NOMO-1 treated with dmso at 0.1 percent for 144 hours (cell line): Measurements from ENCODE around the gene ARHGAP23.
"Not testable (repeated sequence)": the region's sequence is repeated elsewhere in the genome, so short reads cannot be mapped to it uniquely, and the experiment has no call there.

Source experiments
- DNase-seq: peaks from one replicate; lab custom pipeline; 2025; ENCODE audit not compliant: unreplicated experiment; lab: John Stamatoyannopoulos, UW

Gene ARHGAP23

GRCh38 chr17:38460716-38461630 is 32.7 kb downstream of the ARHGAP23 start:
- DNase-seq, result no peak

GRCh38 chr17:38461683-38462082 is 33.4 kb downstream of the ARHGAP23 start:
- no peak for DNase-seq

GRCh38 chr17:38463451-38463858 is 35.2 kb downstream of the ARHGAP23 start:
- no peak for DNase-seq

GRCh38 chr17:38464251-38464722 is 36.0 kb downstream of the ARHGAP23 start:
- no peak for DNase-seq

- DNase-seq, result no peak
Measured at GRCh38 chr17:38464723-38465390, 36.6 kb downstream of the ARHGAP23 start.

- DNase-seq, result no peak
Measured at GRCh38 chr17:38465391-38466345, 37.4 kb downstream of the ARHGAP23 start.

GRCh38 chr17:38466346-38467315 is 38.4 kb downstream of the ARHGAP23 start:
- no peak for DNase-seq

GRCh38 chr17:38467491-38467890 is 39.2 kb downstream of the ARHGAP23 start:
- no peak for DNase-seq

GRCh38 chr17:38469875-38470274 is 41.6 kb downstream of the ARHGAP23 start:
- DNase-seq, result no peak

GRCh38 chr17:38471253-38471652 is 43.0 kb downstream of the ARHGAP23 start:
- not testable (repeated sequence) for DNase-seq

- not testable (repeated sequence) for DNase-seq
Measured at GRCh38 chr17:38474666-38475065, 46.4 kb downstream of the ARHGAP23 start.

- no peak for DNase-seq
Measured at GRCh38 chr17:38476549-38476948, 48.3 kb downstream of the ARHGAP23 start.

- DNase-seq, result not testable (repeated sequence)
Measured at GRCh38 chr17:38477417-38477816, 49.2 kb downstream of the ARHGAP23 start.

GRCh38 chr17:38477951-38478350 is 49.7 kb downstream of the ARHGAP23 start:
- DNase-seq, result not testable (repeated sequence)

GRCh38 chr17:38478667-38479066 is 50.4 kb downstream of the ARHGAP23 start:
- not testable (repeated sequence) for DNase-seq

- DNase-seq, result not testable (repeated sequence)
Measured at GRCh38 chr17:38482039-38482699, 53.9 kb downstream of the ARHGAP23 start.

GRCh38 chr17:38482700-38483043 is 54.4 kb downstream of the ARHGAP23 start:
- not testable (repeated sequence) for DNase-seq

- DNase-seq, result not testable (repeated sequence)
Measured at GRCh38 chr17:38484242-38485145, 56.2 kb downstream of the ARHGAP23 start.
